Fibroblast of lung (primary cell): ENCODE data around the gene WASF3. TPM values are rescaled to one million over a fixed set of nuclear protein-coding genes. Genes with fewer than 3 reads are reported as not detected.

Experiments used
- DNase-seq, 2 donors: peaks; one replicate each; pipeline versions ENCODE4 v3.0.0 to v3.0.0-alpha.2; 2010; ENCODE audit warnings: low read depth in 2 of 2
- H2AFZ ChIP-seq: 2 replicates; pipeline ENCODE4 v1.5.1; 2012; ENCODE audit warnings: low read length, control low read depth, inconsistent platforms
- H3K27ac ChIP-seq: 2 replicates; pipeline ENCODE4 v1.5.1; 2011; ENCODE audit warnings: low read length, control low read depth; ENCODE audit not compliant: insufficient read depth
- H3K27me3 ChIP-seq: 2 replicates; pipeline ENCODE4 v1.5.1; 2011; ENCODE audit warnings: mild to moderate bottlenecking, low read length; ENCODE audit not compliant: control insufficient read depth, insufficient read depth
- H3K36me3 ChIP-seq: 2 replicates; pipeline ENCODE4 v1.5.1; 2011; ENCODE audit warnings: low read length; ENCODE audit not compliant: control insufficient read depth, insufficient read depth
- H3K4me1 ChIP-seq: 2 replicates; pipeline ENCODE4 v1.5.1; 2011; ENCODE audit warnings: low read length; ENCODE audit not compliant: control insufficient read depth, insufficient read depth; ENCODE audit errors: extremely low read depth
- H3K4me2 ChIP-seq: 2 replicates; pipeline ENCODE4 v1.5.1; 2011; ENCODE audit warnings: low read length, control low read depth; ENCODE audit not compliant: insufficient read depth; ENCODE audit errors: extremely low read depth
- H3K4me3 ChIP-seq, 4 experiments: fragments of 200-600 bp in 1 of 4; sonication (generic) in 1 of 4; replicated peaks in 1 of 4; 2 replicates each; pipeline ENCODE4 v1.5.1; 2011 to 2016; ENCODE audit warnings: low read length in 4 of 4, low read depth in 3 of 4, mild to moderate bottlenecking in 3 of 4, control low read depth in 2 of 4, inconsistent platforms in 1 of 4, mixed read lengths in 1 of 4; ENCODE audit not compliant: insufficient read depth in 1 of 4; ENCODE audit errors: control extremely low read depth in 1 of 4
- H3K79me2 ChIP-seq: 2 replicates; pipeline ENCODE4 v1.5.1; 2012; ENCODE audit warnings: mild to moderate bottlenecking, low read length, inconsistent platforms; ENCODE audit not compliant: control insufficient read depth, insufficient read depth
- H3K9ac ChIP-seq: 2 replicates; pipeline ENCODE4 v1.5.1; 2011; ENCODE audit warnings: mild to moderate bottlenecking, low read length, control low read depth; ENCODE audit not compliant: insufficient read depth
- H3K9me3 ChIP-seq: 2 replicates; pipeline ENCODE4 v1.5.1; 2012; ENCODE audit warnings: low read depth, low read length; ENCODE audit not compliant: control insufficient read depth, insufficient read depth
- H4K20me1 ChIP-seq: 2 replicates; pipeline ENCODE4 v1.5.1; 2011; ENCODE audit warnings: low read length; ENCODE audit not compliant: control insufficient read depth, insufficient read depth; ENCODE audit errors: extremely low read depth
- EZH2 ChIP-seq: IDR thresholded peaks from 2 replicates; pipeline ENCODE4 v1.5.1; 2012; ENCODE audit warnings: low read length, control low read depth, mild to moderate bottlenecking; ENCODE audit errors: missing control alignments
- polyA plus RNA-seq, 2 donors: library from polyadenylated mRNA; depleted of rRNA in 1 of 2; stranded (reverse) in 1 of 2; unstranded in 1 of 2; fragments of >200 nt; gene quantifications; 2 replicates each; pipeline ENCODE4 v1.2.1, GENCODE V29; 2011 to 2012; ENCODE audit warnings: missing spikeins in 1 of 2
- total RNA-seq: library from RNA; depleted of rRNA; stranded (reverse); fragments of >200 nt; gene quantifications from 2 replicates; pipeline ENCODE4 v1.2.1, GENCODE V29; 2014
- TF ChIP-seq, protein P1 (sequence below), 2 donors: IDR thresholded peaks in 1 of 2; conservative IDR thresholded peaks in 1 of 2; 1 replicate in 1 of 2; 2 replicates in 1 of 2; pipeline ENCODE4 v1.5.1; 2011 to 2012; ENCODE audit warnings: low read length in 2 of 2, control low read depth in 1 of 2, inconsistent platforms in 1 of 2, low read depth in 1 of 2, mild to moderate bottlenecking in 1 of 2

Gene WASF3
- total and polyA plus RNA-seq, 2 donors (not counting 1 experiment from before 2014, with no cell fraction given): 18.2 to 19.5 TPM

- no peak for DNase-seq
- no peaks in the 10 kb centered on the region for H4K20me1 ChIP-seq
- no peak for TF ChIP-seq EZH2
- TF ChIP-seq, protein P1, sequence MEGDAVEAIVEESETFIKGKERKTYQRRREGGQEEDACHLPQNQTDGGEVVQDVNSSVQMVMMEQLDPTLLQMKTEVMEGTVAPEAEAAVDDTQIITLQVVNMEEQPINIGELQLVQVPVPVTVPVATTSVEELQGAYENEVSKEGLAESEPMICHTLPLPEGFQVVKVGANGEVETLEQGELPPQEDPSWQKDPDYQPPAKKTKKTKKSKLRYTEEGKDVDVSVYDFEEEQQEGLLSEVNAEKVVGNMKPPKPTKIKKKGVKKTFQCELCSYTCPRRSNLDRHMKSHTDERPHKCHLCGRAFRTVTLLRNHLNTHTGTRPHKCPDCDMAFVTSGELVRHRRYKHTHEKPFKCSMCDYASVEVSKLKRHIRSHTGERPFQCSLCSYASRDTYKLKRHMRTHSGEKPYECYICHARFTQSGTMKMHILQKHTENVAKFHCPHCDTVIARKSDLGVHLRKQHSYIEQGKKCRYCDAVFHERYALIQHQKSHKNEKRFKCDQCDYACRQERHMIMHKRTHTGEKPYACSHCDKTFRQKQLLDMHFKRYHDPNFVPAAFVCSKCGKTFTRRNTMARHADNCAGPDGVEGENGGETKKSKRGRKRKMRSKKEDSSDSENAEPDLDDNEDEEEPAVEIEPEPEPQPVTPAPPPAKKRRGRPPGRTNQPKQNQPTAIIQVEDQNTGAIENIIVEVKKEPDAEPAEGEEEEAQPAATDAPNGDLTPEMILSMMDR (conservative IDR thresholded peaks at IDR 0.05 in 1 of 2, IDR thresholded peaks at IDR 0.05 in 1 of 2; ENCODE audit: low read depth in 1 of 2, low read length in 2 of 2): no peak
- peaks cover 4% of the 10 kb centered on the region for H3K27me3 ChIP-seq
- H3K9ac ChIP-seq: no peak overlapping the region
- no peaks in the 10 kb centered on the region for H3K79me2 ChIP-seq
- H3K4me3 ChIP-seq: no peak overlapping the region
- no peaks in the 10 kb centered on the region for H3K36me3 ChIP-seq
- H2AFZ ChIP-seq: no peak overlapping the region
- H3K4me1 ChIP-seq: no peaks in the 10 kb centered on the region
- H3K27ac ChIP-seq: no peak overlapping the region
- H3K4me2 ChIP-seq: no peak overlapping the region
- no peaks in the 10 kb centered on the region for H3K9me3 ChIP-seq
These were observed 152.7 kb downstream of the WASF3 start for GRCh38 chr13:26710166-26710565.

DNA sequence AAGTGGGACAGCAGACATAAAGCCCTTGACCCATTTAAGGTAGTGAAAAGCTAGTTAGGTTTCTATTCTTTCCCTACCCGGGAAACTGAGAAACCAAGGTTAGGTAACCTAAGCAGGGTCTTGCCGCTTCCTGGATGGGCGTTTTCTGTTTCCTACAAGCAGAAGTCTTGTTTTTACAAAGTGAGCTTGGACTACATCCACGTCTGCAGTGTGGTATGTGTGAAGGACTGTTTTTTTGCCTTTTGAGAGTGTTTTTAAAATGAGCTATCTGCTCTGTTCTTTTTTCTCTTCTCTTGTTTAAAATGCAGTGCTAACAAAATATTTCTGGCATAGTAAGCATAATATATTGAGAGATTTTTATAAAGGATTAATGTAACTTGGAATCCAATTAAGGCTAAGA, 153.7 kb downstream of the WASF3 start:
- no peaks in the 10 kb centered on the region for H3K4me1 ChIP-seq
- H2AFZ ChIP-seq: no peak overlapping the region
- H3K79me2 ChIP-seq: no peaks in the 10 kb centered on the region
- TF ChIP-seq EZH2: no peak
- TF ChIP-seq, protein P1 (conservative IDR thresholded peaks at IDR 0.05 in 1 of 2, IDR thresholded peaks at IDR 0.05 in 1 of 2; ENCODE audit: low read depth in 1 of 2, low read length in 2 of 2): no peak
- DNase-seq: no peak
- H3K27me3 ChIP-seq: peaks cover 4% of the 10 kb centered on the region
- H3K27ac ChIP-seq: no peak overlapping the region
- H3K36me3 ChIP-seq: no peaks in the 10 kb centered on the region
- H4K20me1 ChIP-seq: no peaks in the 10 kb centered on the region
- no peaks in the 10 kb centered on the region for H3K9me3 ChIP-seq
- H3K9ac ChIP-seq: no peak overlapping the region
- no peak overlapping the region for H3K4me3 ChIP-seq
- H3K4me2 ChIP-seq: no peak overlapping the region

DNA sequence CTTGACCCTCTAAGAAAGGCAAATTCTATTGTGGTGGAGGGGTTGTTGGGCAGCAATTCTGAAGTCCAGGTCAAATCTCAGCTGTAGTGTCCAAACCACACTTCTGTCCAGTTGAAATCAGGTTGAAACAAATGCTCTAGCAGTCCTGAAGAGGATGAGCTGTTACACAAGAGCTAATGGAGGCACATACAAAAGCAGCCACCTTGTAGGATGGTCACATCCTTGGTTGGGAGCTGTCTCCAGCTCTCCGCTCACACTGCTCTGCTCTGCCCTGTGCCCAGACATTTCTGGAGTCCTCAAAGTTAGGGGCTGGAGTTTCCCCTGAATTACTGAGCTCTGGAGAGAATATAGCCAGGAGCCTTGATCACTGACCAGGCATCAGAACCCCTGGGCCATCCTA, 155.9 kb downstream of the WASF3 start:
- H3K36me3 ChIP-seq: no peaks in the 10 kb centered on the region
- TF ChIP-seq EZH2: no peak
- TF ChIP-seq, protein P1 (conservative IDR thresholded peaks at IDR 0.05 in 1 of 2, IDR thresholded peaks at IDR 0.05 in 1 of 2; ENCODE audit: low read depth in 1 of 2, low read length in 2 of 2): no peak
- H3K4me1 ChIP-seq: no peaks in the 10 kb centered on the region
- DNase-seq: no peak
- no peak overlapping the region for H2AFZ ChIP-seq
- no peak overlapping the region for H3K4me3 ChIP-seq
- no peak overlapping the region for H3K27ac ChIP-seq
- no peaks in the 10 kb centered on the region for H3K79me2 ChIP-seq
- H3K9ac ChIP-seq: no peak overlapping the region
- H3K27me3 ChIP-seq: peaks cover 4% of the 10 kb centered on the region
- H3K4me2 ChIP-seq: no peak overlapping the region
- H4K20me1 ChIP-seq: no peaks in the 10 kb centered on the region
- no peaks in the 10 kb centered on the region for H3K9me3 ChIP-seq
